HG02571 (cell line): ENCODE measurements around the gene PHACTR2.

Experiments used
- ATAC-seq: cut with Tn5 transposase; IDR thresholded peaks from one replicate; pipeline ENCODE4 v1.9.1; 2021; ENCODE audit warnings: mild to moderate bottlenecking, moderate library complexity; ENCODE audit not compliant: unreplicated experiment

PHACTR2 gene

GRCh38 chr6:143739341-143739851 lies 61.6 kb downstream of the PHACTR2 start:
- ATAC-seq = no peak

GRCh38 chr6:143740213-143740612 lies 62.4 kb downstream of the PHACTR2 start:
- no peak for ATAC-seq

GRCh38 chr6:143741480-143741879 lies 63.7 kb downstream of the PHACTR2 start:
- no peak for ATAC-seq

GRCh38 chr6:143742070-143742954 lies 64.5 kb downstream of the PHACTR2 start:
- ATAC-seq = no peak

GRCh38 chr6:143742955-143743255 lies 65.1 kb downstream of the PHACTR2 start:
- ATAC-seq = no peak

GRCh38 chr6:143743301-143744166 lies 65.8 kb downstream of the PHACTR2 start:
- no peak for ATAC-seq

GRCh38 chr6:143744551-143745165 lies 66.9 kb downstream of the PHACTR2 start:
- no peak for ATAC-seq

GRCh38 chr6:143745166-143746133 lies 67.7 kb downstream of the PHACTR2 start:
- no peak for ATAC-seq

GRCh38 chr6:143746202-143747119 lies 68.7 kb downstream of the PHACTR2 start:
- ATAC-seq = no peak

GRCh38 chr6:143747347-143747842 lies 69.6 kb downstream of the PHACTR2 start:
- ATAC-seq = no peak

GRCh38 chr6:143749891-143750290 lies 72.1 kb downstream of the PHACTR2 start:
- no peak for ATAC-seq

GRCh38 chr6:143750877-143751276 lies 73.1 kb downstream of the PHACTR2 start:
- ATAC-seq = no peak

- no peak for ATAC-seq
Observed at GRCh38 chr6:143752459-143752858, 74.7 kb downstream of the PHACTR2 start.

- no peak for ATAC-seq
Observed at GRCh38 chr6:143753678-143754077, 75.9 kb downstream of the PHACTR2 start.

GRCh38 chr6:143754204-143754603 lies 76.4 kb downstream of the PHACTR2 start:
- ATAC-seq = no peak

- ATAC-seq = no peak
Observed at GRCh38 chr6:143755301-143755744, 77.6 kb downstream of the PHACTR2 start.

GRCh38 chr6:143757346-143757832 lies 79.6 kb downstream of the PHACTR2 start:
- ATAC-seq = no peak

GRCh38 chr6:143758551-143758950 lies 80.8 kb downstream of the PHACTR2 start:
- no peak for ATAC-seq

GRCh38 chr6:143759666-143760065 lies 81.9 kb downstream of the PHACTR2 start:
- ATAC-seq = no peak
